Measurements from ENCODE around the gene RIN1.

The RIN1 gene

DNA sequence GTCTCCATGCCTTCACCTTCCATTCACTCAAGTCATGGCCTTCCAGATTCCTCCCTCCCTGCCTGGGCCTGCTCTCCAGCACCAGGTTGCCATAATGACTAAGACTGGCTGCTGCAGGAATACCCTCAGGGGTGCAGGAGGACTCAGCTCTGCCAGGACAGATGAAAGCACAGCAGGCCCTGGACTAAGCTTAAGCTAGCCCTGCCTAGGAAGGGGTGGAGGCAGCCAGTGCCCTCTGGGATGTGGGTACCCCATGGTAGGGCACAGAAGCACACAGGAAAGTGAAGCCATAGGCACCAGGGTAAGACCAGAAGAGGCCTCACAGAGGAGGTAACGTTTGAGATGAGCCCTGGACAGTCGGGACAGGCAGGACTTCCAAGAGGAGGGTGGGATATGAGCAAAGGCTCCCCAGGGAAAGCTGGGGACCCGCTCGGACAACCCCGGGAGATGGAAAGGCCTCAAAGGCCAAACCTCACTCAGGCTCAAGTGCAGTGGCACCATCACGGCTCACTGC, 3.0 kb upstream of the RIN1 start:
- Histone ChIP-seq H3K4me3 (ENCODE audit: low read depth, low read length) (no peak overlapping the region), H3K9ac (ENCODE audit: low read length) (no peak overlapping the region), H3K27ac (ENCODE audit: low read depth, low read length) (no peak overlapping the region), H3K27me3 (ENCODE audit: control insufficient read depth, insufficient read depth, low read length) (no peaks in the 10 kb centered on the region), H3K9me3 (ENCODE audit: control insufficient read depth, insufficient read depth, low read depth, low read length) (no peaks in the 10 kb centered on the region), H3K36me3 (ENCODE audit: control insufficient read depth, insufficient read depth, low read length) (peaks cover 50% of the 10 kb centered on the region), H3K4me1 (ENCODE audit: control insufficient read depth, insufficient read depth, low read length) (peaks cover 25% of the 10 kb centered on the region)

DNA sequence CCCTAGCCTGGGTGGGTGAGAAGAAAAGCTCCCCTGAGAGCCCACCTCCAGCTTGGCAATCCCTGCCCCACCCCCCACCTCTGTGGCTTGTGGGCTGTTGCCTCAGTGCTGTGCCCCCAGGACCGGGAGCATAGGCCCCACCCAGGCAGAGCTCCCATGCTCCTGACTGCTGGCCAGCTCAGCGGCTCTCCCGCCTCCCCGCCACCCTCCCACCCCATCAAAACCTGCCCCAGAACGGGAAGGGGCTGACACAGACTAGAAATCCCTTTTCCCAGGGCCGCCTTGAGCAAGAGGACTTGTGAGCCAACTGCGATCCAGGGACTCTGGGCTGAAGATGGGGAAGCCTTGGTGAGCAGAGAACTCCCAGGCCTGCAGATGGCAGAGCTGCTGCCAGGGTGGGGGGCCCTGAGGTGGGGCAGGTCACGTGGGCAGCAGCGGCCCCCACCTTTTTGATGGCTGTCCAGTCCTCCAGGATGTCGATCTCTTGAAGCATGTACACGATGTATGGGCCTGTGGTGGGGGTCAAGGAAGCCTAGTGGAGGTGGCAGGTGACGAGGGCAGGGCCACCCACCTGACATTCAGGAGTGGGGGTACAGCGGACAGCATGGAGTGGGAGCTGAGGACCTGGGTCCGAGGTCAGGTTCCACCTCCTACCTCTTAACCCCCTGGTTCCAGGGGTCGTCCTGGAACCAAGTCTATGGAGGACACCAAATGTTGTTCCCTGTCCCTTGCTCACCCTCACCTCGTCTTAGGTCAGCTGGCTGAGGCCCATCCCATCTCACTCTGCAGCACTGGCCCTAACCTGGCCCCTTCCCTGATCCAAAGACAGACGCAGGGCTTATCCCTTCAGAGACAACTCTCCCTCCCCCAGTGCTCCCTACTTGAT, 2.3 kb upstream of the RIN1 start:
- Histone ChIP-seq H3K4me1 (ENCODE audit: control insufficient read depth, insufficient read depth, low read length) (peaks cover 21% of the 10 kb centered on the region), H3K9me3 (ENCODE audit: control insufficient read depth, insufficient read depth, low read depth, low read length) (no peaks in the 10 kb centered on the region), H3K27me3 (ENCODE audit: control insufficient read depth, insufficient read depth, low read length) (no peaks in the 10 kb centered on the region), H3K27ac (ENCODE audit: low read depth, low read length) (no peak overlapping the region), H3K36me3 (ENCODE audit: control insufficient read depth, insufficient read depth, low read length) (peaks cover 50% of the 10 kb centered on the region), H3K4me3 (ENCODE audit: low read depth, low read length) (no peak overlapping the region), H3K9ac (ENCODE audit: low read length) (no peak overlapping the region)

DNA sequence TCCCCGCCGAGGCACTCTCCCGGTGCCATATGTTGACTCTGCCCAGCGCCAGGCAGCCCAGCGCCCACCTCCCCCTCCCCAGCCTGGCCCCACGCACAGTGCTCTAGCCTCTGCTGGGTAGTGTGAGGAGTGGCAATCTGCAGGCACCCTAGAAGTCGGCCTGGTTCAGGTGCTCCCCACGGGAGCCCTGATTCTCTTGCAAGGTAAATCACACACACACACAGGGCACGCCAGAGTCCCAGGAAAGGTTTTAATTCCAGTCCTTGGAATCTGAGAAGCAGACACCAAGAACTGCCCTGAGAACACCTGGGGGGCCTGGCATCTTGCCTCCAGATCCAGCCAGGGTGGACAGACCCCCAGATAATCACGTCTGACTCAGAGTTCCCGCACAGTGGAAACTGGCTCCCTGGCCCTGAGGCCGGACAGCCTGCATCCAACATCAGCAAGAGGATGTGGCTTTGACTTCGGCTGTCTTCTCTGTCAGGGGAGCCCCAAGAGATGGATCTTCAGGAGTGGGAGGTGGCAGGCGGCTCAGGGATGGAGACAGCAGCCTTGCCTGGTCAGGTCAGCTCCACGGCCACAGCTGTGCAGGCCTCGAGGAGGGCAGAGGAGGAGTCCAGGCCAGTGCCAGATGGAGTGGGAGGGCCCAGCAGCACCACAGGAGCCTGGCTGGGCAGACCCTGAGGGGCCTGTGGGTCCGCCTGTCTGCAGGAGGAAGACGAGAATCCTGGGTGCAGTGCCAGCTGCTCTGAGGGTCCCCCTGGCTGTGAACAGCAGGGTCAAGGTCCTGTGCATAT, 1.1 kb upstream of the RIN1 start:
- Histone ChIP-seq H3K36me3 (ENCODE audit: control insufficient read depth, insufficient read depth, low read length) (peaks cover 50% of the 10 kb centered on the region), H3K9ac (ENCODE audit: low read length) (no peak overlapping the region), H3K27ac (ENCODE audit: low read depth, low read length) (peak overlapping the region; percentile 30; the same call in 1 of the 2 replicates), H3K4me1 (ENCODE audit: control insufficient read depth, insufficient read depth, low read length) (peaks cover 21% of the 10 kb centered on the region), H3K4me3 (ENCODE audit: low read depth, low read length) (no peak overlapping the region), H3K9me3 (ENCODE audit: control insufficient read depth, insufficient read depth, low read depth, low read length) (no peaks in the 10 kb centered on the region), H3K27me3 (ENCODE audit: control insufficient read depth, insufficient read depth, low read length) (no peaks in the 10 kb centered on the region)

DNA sequence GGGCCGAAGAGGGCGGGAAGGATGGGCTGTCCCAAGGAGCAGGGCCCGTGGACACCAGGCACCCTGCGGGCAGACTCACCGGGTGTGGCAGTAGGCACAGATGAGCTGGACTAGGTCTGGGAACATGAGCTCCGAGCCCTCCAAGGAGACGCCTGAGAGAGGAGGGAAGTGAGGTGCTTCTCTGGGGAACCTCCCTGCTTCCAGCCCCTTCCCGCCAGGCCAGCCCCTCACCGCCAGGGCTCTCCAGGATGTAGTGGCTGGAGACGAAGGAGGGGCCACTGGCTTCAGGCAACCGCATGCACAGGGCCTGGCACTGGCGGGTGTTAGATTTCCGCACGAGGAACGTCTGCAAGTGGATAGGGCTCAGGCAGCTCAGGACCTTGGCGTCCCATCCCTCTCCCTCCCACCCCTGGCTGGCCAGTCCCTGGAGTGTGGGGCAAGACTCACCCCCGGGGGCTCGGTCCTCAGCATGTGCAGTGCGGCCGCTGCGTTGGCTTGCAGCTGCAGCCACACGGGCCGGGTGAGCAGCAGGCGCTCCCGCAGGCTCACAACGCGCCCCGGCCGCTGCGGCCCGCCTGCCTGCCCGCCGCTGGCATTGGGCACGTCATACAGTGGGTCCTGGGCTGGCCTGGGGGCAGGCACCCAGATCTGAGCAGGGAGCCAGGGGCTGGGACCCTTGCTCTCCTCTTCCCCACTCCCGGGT, 552 bp downstream of the RIN1 start:
- peak overlapping the region; percentile 25 for H3K9ac ChIP-seq (ENCODE audit: low read length)
- H3K4me3 ChIP-seq (ENCODE audit: low read depth, low read length) = peak overlapping the region; percentile 46
- H3K27me3 ChIP-seq (ENCODE audit: control insufficient read depth, insufficient read depth, low read length) = no peaks in the 10 kb centered on the region
- no peak overlapping the region for H3K27ac ChIP-seq (ENCODE audit: low read depth, low read length)
- no peaks in the 10 kb centered on the region for H3K9me3 ChIP-seq (ENCODE audit: control insufficient read depth, insufficient read depth, low read depth, low read length)
- peaks cover 21% of the 10 kb centered on the region for H3K4me1 ChIP-seq (ENCODE audit: control insufficient read depth, insufficient read depth, low read length)
- H3K36me3 ChIP-seq (ENCODE audit: control insufficient read depth, insufficient read depth, low read length) = peaks cover 35% of the 10 kb centered on the region

DNA sequence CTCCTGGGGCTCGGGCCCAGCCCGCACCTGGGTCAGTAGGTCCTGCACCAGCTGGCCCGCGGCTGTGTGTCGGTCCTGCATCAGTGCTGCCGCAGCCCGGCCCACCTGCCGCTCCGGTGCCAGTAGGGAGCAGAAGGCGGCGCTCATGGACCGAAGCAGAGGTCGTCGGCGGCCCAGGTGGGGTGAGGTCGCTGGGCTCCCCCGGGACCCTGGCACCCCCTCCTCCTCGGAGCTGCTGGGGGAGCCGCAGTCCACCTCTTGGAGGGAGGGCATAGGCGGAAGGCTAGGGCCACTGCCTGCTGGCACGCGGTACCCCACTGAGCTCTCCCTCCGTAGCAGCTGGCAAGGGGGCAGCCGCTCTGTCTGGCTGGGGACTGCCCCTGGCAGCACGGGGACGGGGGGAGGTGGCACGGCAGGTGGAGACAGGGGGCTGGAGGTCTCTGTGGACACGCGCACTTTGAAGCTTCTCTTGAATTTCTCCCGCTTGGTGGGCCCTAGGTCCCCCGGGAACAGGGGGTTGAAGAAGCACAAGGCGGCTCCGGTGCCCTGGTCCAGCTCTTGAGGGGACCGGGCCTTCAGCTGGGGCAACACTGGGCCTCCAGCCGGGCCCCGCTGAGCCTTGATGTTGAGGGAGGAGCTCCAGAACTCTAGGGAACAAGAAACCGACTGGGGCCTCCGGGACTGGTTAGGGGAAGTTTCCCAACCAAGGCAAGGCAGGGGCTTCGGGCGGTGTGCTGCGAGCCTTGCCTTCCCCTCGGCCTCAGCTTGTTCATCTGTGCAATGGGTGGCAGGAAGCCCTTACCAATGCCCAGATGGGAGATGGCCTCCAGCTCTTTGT, 1.4 kb downstream of the RIN1 start:
- Histone ChIP-seq H3K27me3 (ENCODE audit: control insufficient read depth, insufficient read depth, low read length) (no peaks in the 10 kb centered on the region), H3K36me3 (ENCODE audit: control insufficient read depth, insufficient read depth, low read length) (peaks cover 26% of the 10 kb centered on the region), H3K27ac (ENCODE audit: low read depth, low read length) (no peak overlapping the region), H3K4me3 (ENCODE audit: low read depth, low read length) (peak overlapping the region; percentile 46; the same call in 1 of the 2 replicates), H3K4me1 (ENCODE audit: control insufficient read depth, insufficient read depth, low read length) (peaks cover 21% of the 10 kb centered on the region), H3K9ac (ENCODE audit: low read length) (peak overlapping the region; percentile 25), H3K9me3 (ENCODE audit: control insufficient read depth, insufficient read depth, low read depth, low read length) (no peaks in the 10 kb centered on the region)

DNA sequence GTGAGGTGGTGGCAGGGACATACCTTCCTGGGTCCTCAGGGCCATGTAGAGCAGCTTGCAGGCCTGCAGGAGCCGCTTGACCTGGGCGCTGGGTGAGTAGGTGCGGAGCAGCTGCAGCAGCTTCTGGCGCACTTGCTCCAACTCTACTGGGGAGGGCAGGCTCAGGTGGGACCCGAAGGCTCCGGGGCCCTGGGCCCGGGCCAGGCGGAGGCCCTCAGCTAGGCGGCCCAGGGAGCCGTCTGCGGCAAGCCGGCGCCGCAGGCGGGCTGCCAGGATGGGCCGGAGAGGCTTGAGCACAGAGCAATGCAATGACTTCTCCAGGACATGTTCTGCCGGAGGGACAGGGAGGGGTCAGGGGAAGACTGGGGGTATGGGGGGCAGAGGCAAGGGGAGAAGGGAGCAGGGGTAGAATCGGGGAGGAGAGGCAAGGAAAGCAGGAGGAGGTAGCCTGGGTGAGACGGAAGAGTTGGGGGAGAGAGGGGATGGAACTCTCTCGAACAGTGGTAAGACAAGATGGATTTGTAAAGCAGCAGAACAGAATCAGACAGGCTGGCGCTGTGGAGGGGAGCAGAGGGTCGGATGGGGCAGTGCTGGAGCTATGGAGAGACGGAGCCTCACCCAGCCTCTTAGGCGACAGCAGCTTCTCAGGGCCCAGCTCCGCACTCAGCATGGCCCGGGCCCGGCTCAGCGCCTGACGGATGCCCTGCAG, 2.2 kb downstream of the RIN1 start:
- Histone ChIP-seq H3K27ac (ENCODE audit: low read depth, low read length) (no peak overlapping the region), H3K9me3 (ENCODE audit: control insufficient read depth, insufficient read depth, low read depth, low read length) (no peaks in the 10 kb centered on the region), H3K36me3 (ENCODE audit: control insufficient read depth, insufficient read depth, low read length) (peaks cover 20% of the 10 kb centered on the region), H3K4me1 (ENCODE audit: control insufficient read depth, insufficient read depth, low read length) (peaks cover 21% of the 10 kb centered on the region), H3K9ac (ENCODE audit: low read length) (no peak overlapping the region), H3K4me3 (ENCODE audit: low read depth, low read length) (no peak overlapping the region), H3K27me3 (ENCODE audit: control insufficient read depth, insufficient read depth, low read length) (no peaks in the 10 kb centered on the region)

DNA sequence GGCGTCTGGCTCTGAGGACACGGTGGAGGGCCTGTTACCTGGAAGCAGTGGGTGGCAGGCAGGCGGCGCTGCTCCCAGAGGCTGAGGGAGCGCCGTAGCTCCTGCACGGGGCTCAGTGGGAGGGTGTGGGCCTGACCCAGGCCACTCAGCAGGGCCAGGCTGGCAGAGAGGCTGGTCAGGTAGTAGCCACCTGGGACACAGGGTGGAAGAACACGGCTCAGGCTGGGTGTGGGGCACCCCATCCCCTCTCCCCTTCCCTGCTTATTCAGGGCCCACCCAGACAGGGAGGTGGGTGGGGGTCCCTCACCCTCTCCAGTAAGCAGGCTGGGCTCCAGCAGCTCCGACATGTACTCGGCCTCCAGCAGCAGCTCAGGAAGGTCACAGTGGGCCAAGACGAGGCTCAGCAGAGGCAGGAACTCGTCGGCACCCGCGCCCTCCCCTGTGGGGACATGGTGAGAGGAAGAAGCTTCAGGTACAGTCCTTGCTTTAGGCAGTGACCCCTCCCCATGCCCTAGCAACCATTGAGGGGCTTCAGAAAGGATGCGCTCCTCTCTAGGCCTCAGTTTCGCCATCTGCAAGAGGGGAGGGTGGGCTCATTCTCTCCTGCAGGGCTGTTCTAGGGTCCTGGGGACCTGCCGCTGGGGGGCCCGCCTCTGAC, 2.9 kb downstream of the RIN1 start:
- peaks cover 26% of the 10 kb centered on the region for H3K4me1 ChIP-seq (ENCODE audit: control insufficient read depth, insufficient read depth, low read length)
- H3K9ac ChIP-seq (ENCODE audit: low read length) = no peak overlapping the region
- peaks cover 13% of the 10 kb centered on the region for H3K36me3 ChIP-seq (ENCODE audit: control insufficient read depth, insufficient read depth, low read length)
- no peaks in the 10 kb centered on the region for H3K27me3 ChIP-seq (ENCODE audit: control insufficient read depth, insufficient read depth, low read length)
- no peak overlapping the region for H3K27ac ChIP-seq (ENCODE audit: low read depth, low read length)
- no peak overlapping the region for H3K4me3 ChIP-seq (ENCODE audit: low read depth, low read length)
- no peaks in the 10 kb centered on the region for H3K9me3 ChIP-seq (ENCODE audit: control insufficient read depth, insufficient read depth, low read depth, low read length)

DNA sequence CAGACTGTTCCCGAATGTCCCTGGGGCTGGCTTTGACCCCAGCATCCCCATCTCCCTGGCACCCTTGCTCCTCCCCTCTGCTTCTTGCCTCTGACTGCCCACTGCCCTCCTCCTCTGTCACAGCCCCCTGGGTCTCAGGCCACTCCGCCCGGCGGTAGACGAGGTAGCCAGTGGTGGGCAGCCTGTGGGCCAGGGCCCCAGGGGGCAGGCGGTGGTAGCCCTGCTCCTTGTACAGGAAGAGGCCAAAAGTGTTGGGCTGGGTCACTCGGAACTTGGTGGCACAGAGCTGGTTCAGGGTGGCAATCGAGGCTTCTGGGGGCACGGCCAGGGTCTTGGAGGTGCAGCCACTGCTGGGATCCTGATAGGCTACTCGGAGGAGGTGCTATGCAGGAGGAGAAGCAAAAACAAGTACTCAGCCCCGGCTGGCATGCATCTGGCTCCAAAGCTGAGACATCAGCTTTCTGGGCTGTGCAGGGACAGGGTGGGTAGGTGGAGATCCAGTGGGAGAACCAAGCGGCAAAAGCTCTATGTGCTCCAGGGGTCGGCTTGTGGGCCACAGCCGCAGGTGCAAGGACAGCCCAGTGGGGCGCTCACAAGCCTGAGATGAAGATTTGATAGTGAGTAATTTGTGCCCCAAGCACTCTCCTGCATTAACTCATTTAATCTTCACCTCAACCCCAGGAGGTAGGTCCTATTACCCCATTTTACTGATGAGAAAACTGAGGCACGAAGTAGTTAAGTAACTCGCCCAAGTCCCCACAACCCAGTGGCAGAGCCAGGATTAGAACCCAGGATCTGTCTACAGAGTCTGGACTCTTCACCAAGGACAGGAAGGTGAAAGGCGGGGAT, 3.6 kb downstream of the RIN1 start:
- Histone ChIP-seq H3K9ac (ENCODE audit: low read length) (no peak overlapping the region), H3K4me1 (ENCODE audit: control insufficient read depth, insufficient read depth, low read length) (peaks cover 31% of the 10 kb centered on the region), H3K4me3 (ENCODE audit: low read depth, low read length) (no peak overlapping the region)

More for the DNA sequence above, 3.6 kb downstream of the RIN1 start:
- no peak overlapping the region for H3K27ac ChIP-seq (ENCODE audit: low read depth, low read length)
- H3K36me3 ChIP-seq (ENCODE audit: control insufficient read depth, insufficient read depth, low read length) = peaks cover 9% of the 10 kb centered on the region
- no peaks in the 10 kb centered on the region for H3K9me3 ChIP-seq (ENCODE audit: control insufficient read depth, insufficient read depth, low read depth, low read length)
- no peaks in the 10 kb centered on the region for H3K27me3 ChIP-seq (ENCODE audit: control insufficient read depth, insufficient read depth, low read length)
